Measurements from ENCODE around the gene TNPO3.

TNPO3 gene

GRCh38 chr7:128939075-128939860 lies 115.6 kb downstream of the TNPO3 start:
- peak overlapping the region; percentile 80 for H3K4me2 ChIP-seq (ENCODE audit: low read length)

GRCh38 chr7:128938544-128939074 lies 116.3 kb downstream of the TNPO3 start:
- H3K27me3 ChIP-seq (ENCODE audit: low read depth, low read length) = no peaks in the 10 kb centered on the region
- peaks cover 70% of the 10 kb centered on the region for H3K4me1 ChIP-seq (ENCODE audit: low read length)
- H4K20me1 ChIP-seq (ENCODE audit: insufficient read depth, low read length) = peaks cover 10% of the 10 kb centered on the region
- TF ChIP-seq CTCF (IDR thresholded peaks at IDR 0.05; ENCODE audit: low read depth, low read length) (no peak), EZH2phosphoT487 (IDR thresholded peaks at IDR 0.05; ENCODE audit: low read depth) (no peak)
- H3K79me2 ChIP-seq (ENCODE audit: low read length) = peaks cover 85% of the 10 kb centered on the region
- H3K9me3 ChIP-seq (ENCODE audit: insufficient read depth, low read length) = no peaks in the 10 kb centered on the region
- H3K9ac ChIP-seq (ENCODE audit: low read length) = peak overlapping the region; percentile 99
- H3K27ac ChIP-seq (ENCODE audit: low read length) = peak overlapping the region; percentile 97
- H3K4me2 ChIP-seq (ENCODE audit: low read length) = peak overlapping the region; percentile 80
- H3K4me3 ChIP-seq (ENCODE audit: low read length) = peak overlapping the region; percentile 97
- no peak overlapping the region for H2AFZ ChIP-seq (ENCODE audit: low read depth, low read length)
- peaks cover 27% of the 10 kb centered on the region for H3K36me3 ChIP-seq (replicated peaks; ENCODE audit: low read depth, low read length)

More at GRCh38 chr7:128939075-128939860, 115.6 kb downstream of the TNPO3 start:
- Histone ChIP-seq H3K27me3 (ENCODE audit: low read depth, low read length) (no peaks in the 10 kb centered on the region), H3K79me2 (ENCODE audit: low read length) (peaks cover 89% of the 10 kb centered on the region), H3K4me1 (ENCODE audit: low read length) (peaks cover 69% of the 10 kb centered on the region), H2AFZ (ENCODE audit: low read depth, low read length) (no peak overlapping the region), H3K36me3 (replicated peaks; ENCODE audit: low read depth, low read length) (peaks cover 32% of the 10 kb centered on the region), H3K4me3 (ENCODE audit: low read length) (peak overlapping the region; percentile 97), H3K9ac (ENCODE audit: low read length) (peak overlapping the region; percentile 99), H3K9me3 (ENCODE audit: insufficient read depth, low read length) (no peaks in the 10 kb centered on the region), H4K20me1 (ENCODE audit: insufficient read depth, low read length) (peaks cover 16% of the 10 kb centered on the region), H3K27ac (ENCODE audit: low read length) (peak overlapping the region; percentile 97)
- no peak for TF ChIP-seq EZH2phosphoT487 (IDR thresholded peaks at IDR 0.05; ENCODE audit: low read depth)
- no peak for TF ChIP-seq CTCF (IDR thresholded peaks at IDR 0.05; ENCODE audit: low read depth, low read length)

GRCh38 chr7:128937647-128938543 lies 117.0 kb downstream of the TNPO3 start, which contains the start of gene IRF5:
IRF5 (plus strand) TSS chr7:128937927; CDS start chr7:128942082, 4,155 bp downstream.
- Histone ChIP-seq H3K9me3 (ENCODE audit: insufficient read depth, low read length) (no peaks in the 10 kb centered on the region), H3K27ac (ENCODE audit: low read length) (peak within 1 kb of the TSS; percentile 97), H4K20me1 (ENCODE audit: insufficient read depth, low read length) (peaks cover 10% of the 10 kb centered on the region), H3K4me1 (ENCODE audit: low read length) (peaks cover 73% of the 10 kb centered on the region), H3K4me2 (ENCODE audit: low read length) (peak within 1 kb of the TSS; percentile 80), H3K27me3 (ENCODE audit: low read depth, low read length) (no peaks in the 10 kb centered on the region), H2AFZ (ENCODE audit: low read depth, low read length) (no peak within 1 kb of the TSS), H3K36me3 (replicated peaks; ENCODE audit: low read depth, low read length) (peaks cover 25% of the 10 kb centered on the region), H3K4me3 (ENCODE audit: low read length) (peak within 1 kb of the TSS; percentile 97), H3K79me2 (ENCODE audit: low read length) (peaks cover 80% of the 10 kb centered on the region), H3K9ac (ENCODE audit: low read length) (peak within 1 kb of the TSS; percentile 99)
- TF ChIP-seq CTCF (IDR thresholded peaks at IDR 0.05; ENCODE audit: low read depth, low read length) (no peak), EZH2phosphoT487 (IDR thresholded peaks at IDR 0.05; ENCODE audit: low read depth) (no peak)

All from OCI-LY3 (cell line).